ENCODE measurements around the gene PPP1R8. TPM values are rescaled to one million over a fixed set of nuclear protein-coding genes. Genes with fewer than 3 reads are reported as not detected.

The PPP1R8 gene
- total and polyA plus RNA-seq, 2 experiments from 2014 or later = 13.4 to 50.5 TPM

DNA sequence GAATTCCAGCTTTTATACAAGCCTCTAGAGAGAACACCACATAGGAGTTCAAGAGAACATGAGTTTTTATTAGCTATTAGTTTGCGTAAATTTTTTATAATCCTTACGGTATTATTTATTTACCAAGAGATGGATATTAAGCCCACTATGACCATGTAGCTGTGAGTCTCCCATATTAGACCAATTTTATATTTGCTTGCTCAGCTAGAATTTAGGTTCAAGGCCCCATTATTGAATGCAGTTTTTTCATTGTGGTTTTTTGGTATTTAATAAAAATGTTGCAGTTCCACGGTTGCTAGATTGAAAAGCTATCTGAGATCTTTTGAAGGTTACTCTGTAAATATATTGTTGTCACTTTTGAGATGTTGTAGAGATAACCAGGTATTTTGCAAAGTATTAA lies 2.9 kb downstream of the PPP1R8 start:
- Histone ChIP-seq H3F3A (replicated peaks; ENCODE audit: low read depth) (no peaks in the 10 kb centered on the region; the same call in 1 of the 2 replicates), H3K4me3 (no peak overlapping the region), H4K20me1 (replicated peaks; ENCODE audit: insufficient read depth) (peaks cover 9% of the 10 kb centered on the region), H3K27me3 (ENCODE audit: insufficient read depth) (no peaks in the 10 kb centered on the region), H3K4me2 (no peak overlapping the region), H3K79me2 (replicated peaks; ENCODE audit: insufficient read depth) (peaks cover 69% of the 10 kb centered on the region), H3K27ac (ENCODE audit: low read depth) (no peak overlapping the region), H3K9me2 (ENCODE audit: insufficient read depth) (no peaks in the 10 kb centered on the region), H3K4me1 (ENCODE audit: insufficient read depth) (peaks cover 8% of the 10 kb centered on the region; the same call in 1 of the 2 replicates), H3K36me3 (ENCODE audit: insufficient read depth) (peaks cover 15% of the 10 kb centered on the region), H2AFZ (no peak overlapping the region)
- TF ChIP-seq NANOG (IDR thresholded peaks at IDR 0.05; ENCODE audit: borderline replicate concordance) = no peak
- no peak for TF ChIP-seq ZNF114 (CRISPR knock-in tag; IDR thresholded peaks at IDR 0.05)
- Mint-ChIP-seq H3K27me3 (ENCODE audit: insufficient read depth, low read depth, poor library complexity) (peaks cover 7% of the 10 kb centered on the region), H3K4me3 (no peak overlapping the region), H3K27ac (no peak overlapping the region), H3K36me3 (ENCODE audit: low read depth) (peaks cover 28% of the 10 kb centered on the region), H3K9me3 (no peaks in the 10 kb centered on the region), H3K4me1 (peaks cover 10% of the 10 kb centered on the region; the same call in 2 of the 3 replicates)
- no peak for ATAC-seq
- no peak for DNase-seq (ENCODE audit: low spot score)

DNA sequence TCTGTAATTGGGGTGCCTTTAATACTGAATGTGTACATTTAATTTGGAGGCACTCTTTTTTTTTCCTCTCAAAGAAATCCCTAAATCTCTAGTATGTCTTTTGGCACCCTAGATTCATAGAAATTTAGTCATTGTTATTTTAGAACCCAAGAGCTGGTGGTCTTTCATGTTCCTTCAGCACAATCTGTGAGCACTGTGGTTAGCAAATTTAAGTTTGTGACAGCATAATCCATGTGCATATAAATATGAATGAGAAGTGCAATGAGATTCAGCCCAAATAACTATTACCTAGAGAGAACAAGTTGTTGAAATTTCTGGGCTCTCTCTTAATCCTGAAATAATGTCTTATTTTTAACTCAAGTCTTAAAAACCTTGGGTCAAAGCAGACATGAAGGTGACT lies 4.5 kb downstream of the PPP1R8 start:
- H2AFZ ChIP-seq = no peak overlapping the region
- H4K20me1 ChIP-seq (replicated peaks; ENCODE audit: insufficient read depth) = peaks cover 15% of the 10 kb centered on the region
- H3K27ac Mint-ChIP-seq = no peak overlapping the region
- H3K4me3 Mint-ChIP-seq = no peak overlapping the region
- peaks cover 40% of the 10 kb centered on the region for H3K36me3 Mint-ChIP-seq (ENCODE audit: low read depth)
- H3K4me2 ChIP-seq = no peak overlapping the region
- no peak for DNase-seq (ENCODE audit: low spot score)
- H3K79me2 ChIP-seq (replicated peaks; ENCODE audit: insufficient read depth) = peaks cover 77% of the 10 kb centered on the region
- peaks cover 19% of the 10 kb centered on the region for H3K36me3 ChIP-seq (ENCODE audit: insufficient read depth)
- no peaks in the 10 kb centered on the region for H3K27me3 ChIP-seq (ENCODE audit: insufficient read depth)
- no peak for ATAC-seq
- H3K9me2 ChIP-seq (ENCODE audit: insufficient read depth) = no peaks in the 10 kb centered on the region
- H3K27ac ChIP-seq (ENCODE audit: low read depth) = no peak overlapping the region
- H3K4me3 ChIP-seq = no peak overlapping the region
- H3K4me1 Mint-ChIP-seq = peaks cover 10% of the 10 kb centered on the region; the same call in 2 of the 3 replicates
- H3F3A ChIP-seq (replicated peaks; ENCODE audit: low read depth) = no peaks in the 10 kb centered on the region; the same call in 1 of the 2 replicates
- peaks cover 8% of the 10 kb centered on the region; the same call in 1 of the 2 replicates for H3K4me1 ChIP-seq (ENCODE audit: insufficient read depth)
- no peaks in the 10 kb centered on the region for H3K9me3 Mint-ChIP-seq
- H3K27me3 Mint-ChIP-seq (ENCODE audit: insufficient read depth, low read depth, poor library complexity) = peaks cover 7% of the 10 kb centered on the region
- TF ChIP-seq NANOG (IDR thresholded peaks at IDR 0.05; ENCODE audit: borderline replicate concordance) (no peak), ZNF462 (CRISPR knock-in tag; IDR thresholded peaks at IDR 0.05) (no peak), STAT1 (IDR thresholded peaks at IDR 0.05; ENCODE audit: unreplicated experiment) (no peak), EZH2 (IDR thresholded peaks at IDR 0.05; ENCODE audit: low read depth, unreplicated experiment) (no peak), ETS1 (IDR thresholded peaks at IDR 0.05) (no peak), EZH2phosphoT487 (IDR thresholded peaks at IDR 0.05; ENCODE audit: unreplicated experiment) (no peak), JUNB (IDR thresholded peaks at IDR 0.05; ENCODE audit: unreplicated experiment) (no peak), ZNF114 (CRISPR knock-in tag; IDR thresholded peaks at IDR 0.05) (no peak)
- TF ChIP-seq, protein P1, sequence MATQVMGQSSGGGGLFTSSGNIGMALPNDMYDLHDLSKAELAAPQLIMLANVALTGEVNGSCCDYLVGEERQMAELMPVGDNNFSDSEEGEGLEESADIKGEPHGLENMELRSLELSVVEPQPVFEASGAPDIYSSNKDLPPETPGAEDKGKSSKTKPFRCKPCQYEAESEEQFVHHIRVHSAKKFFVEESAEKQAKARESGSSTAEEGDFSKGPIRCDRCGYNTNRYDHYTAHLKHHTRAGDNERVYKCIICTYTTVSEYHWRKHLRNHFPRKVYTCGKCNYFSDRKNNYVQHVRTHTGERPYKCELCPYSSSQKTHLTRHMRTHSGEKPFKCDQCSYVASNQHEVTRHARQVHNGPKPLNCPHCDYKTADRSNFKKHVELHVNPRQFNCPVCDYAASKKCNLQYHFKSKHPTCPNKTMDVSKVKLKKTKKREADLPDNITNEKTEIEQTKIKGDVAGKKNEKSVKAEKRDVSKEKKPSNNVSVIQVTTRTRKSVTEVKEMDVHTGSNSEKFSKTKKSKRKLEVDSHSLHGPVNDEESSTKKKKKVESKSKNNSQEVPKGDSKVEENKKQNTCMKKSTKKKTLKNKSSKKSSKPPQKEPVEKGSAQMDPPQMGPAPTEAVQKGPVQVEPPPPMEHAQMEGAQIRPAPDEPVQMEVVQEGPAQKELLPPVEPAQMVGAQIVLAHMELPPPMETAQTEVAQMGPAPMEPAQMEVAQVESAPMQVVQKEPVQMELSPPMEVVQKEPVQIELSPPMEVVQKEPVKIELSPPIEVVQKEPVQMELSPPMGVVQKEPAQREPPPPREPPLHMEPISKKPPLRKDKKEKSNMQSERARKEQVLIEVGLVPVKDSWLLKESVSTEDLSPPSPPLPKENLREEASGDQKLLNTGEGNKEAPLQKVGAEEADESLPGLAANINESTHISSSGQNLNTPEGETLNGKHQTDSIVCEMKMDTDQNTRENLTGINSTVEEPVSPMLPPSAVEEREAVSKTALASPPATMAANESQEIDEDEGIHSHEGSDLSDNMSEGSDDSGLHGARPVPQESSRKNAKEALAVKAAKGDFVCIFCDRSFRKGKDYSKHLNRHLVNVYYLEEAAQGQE (IDR thresholded peaks at IDR 0.05; ENCODE audit: unreplicated experiment) = no peak
